GM21717 (cell line): ENCODE results near the gene ROR1.
"Not testable (repeated sequence)": the region's sequence is repeated elsewhere in the genome, so short reads cannot be mapped to it uniquely, and the experiment has no call there.

Source experiments
- ATAC-seq: cut with Tn5 transposase; IDR thresholded peaks from one replicate; pipeline ENCODE4 v1.9.1; 2021; ENCODE audit warnings: mild to moderate bottlenecking, moderate library complexity; ENCODE audit not compliant: unreplicated experiment

The ROR1 gene

GRCh38 chr1:64080941-64081562 is 307.2 kb downstream of the ROR1 start:
- ATAC-seq = no peak

GRCh38 chr1:64082459-64082858 is 308.6 kb downstream of the ROR1 start:
- no peak for ATAC-seq

DNA sequence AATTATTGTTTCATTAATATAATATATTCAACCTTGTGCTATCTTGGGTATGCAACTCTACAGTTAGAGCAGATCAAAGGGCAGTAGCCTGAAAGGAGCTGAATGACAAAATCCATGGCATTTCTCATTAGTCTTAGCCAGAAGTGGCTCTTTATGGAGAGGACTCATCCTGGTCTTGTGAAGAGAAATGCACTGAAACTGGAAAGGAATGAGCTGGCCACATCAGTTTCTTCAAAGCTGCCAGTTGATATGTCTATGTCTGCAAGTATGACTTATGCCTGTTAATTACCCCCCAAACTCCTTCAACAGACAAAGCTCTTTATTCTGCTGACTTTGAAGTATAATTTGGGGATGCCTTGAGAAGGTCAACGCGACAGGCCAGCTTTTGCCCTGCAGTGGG is 310.6 kb downstream of the ROR1 start:
- ATAC-seq = no peak

- no peak for ATAC-seq
These were observed 314.0 kb downstream of the ROR1 start for GRCh38 chr1:64087768-64088167.

DNA sequence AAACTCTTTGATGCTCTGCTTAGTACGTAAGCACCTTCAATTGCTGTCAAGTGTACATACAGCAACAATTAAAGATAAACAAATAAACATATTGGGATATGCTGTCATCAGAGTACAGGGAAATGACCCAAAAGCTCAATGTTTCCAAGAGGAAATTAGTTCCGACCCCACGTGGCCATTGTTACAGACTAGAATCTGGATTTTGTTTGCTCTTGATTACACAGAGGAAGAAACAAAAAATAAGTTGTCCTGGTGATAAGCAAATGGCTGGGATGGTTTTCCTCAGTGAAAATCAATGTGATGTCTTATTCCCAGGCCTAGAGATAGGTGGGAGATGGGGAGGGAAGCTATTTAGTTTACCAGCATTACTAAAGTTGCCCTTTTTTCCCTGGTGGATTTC is 316.6 kb downstream of the ROR1 start:
- ATAC-seq = no peak

- ATAC-seq = no peak
These were observed 319.1 kb downstream of the ROR1 start for GRCh38 chr1:64092851-64093371.

- no peak for ATAC-seq
These were observed 320.1 kb downstream of the ROR1 start for GRCh38 chr1:64093941-64094340.

DNA sequence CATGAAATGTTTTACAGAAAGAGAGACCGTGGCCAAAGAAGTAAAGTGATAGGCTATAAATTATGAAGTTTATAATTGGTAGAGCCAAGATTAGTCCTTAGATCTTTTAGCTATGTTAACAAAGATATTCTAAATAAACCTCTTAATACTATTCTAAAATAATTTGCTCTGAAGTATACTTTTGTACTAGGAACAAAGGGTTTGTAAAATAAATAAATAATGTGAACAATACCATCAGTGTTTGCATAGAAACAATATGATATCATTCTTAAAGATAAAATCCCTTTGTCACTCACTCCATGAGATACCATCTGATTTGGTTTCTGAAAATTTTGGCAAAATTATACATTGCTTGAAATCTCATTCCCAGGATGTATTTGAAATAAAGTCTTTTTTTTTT is 322.0 kb downstream of the ROR1 start:
- ATAC-seq = no peak

DNA sequence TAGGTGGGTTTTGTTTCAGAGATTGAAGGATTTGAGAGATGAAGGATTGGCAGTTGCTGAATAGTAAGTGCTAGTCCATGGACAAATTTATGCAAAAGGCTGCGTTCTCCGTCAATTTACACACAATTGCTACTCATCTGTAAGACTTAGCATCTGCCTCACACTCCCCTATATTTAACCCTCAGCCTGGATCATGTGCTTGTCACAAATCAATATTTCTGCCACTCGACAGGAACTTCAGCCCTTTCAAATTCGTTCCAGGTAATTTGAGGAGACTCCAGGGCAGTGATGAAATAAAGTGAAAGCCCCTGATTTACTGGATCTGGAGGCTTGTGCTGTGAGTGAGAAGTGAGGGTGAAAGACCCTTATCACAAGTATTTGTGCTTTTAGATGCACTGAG is 324.0 kb downstream of the ROR1 start:
- ATAC-seq = no peak

GRCh38 chr1:64098436-64098835 is 324.6 kb downstream of the ROR1 start:
- no peak for ATAC-seq

DNA sequence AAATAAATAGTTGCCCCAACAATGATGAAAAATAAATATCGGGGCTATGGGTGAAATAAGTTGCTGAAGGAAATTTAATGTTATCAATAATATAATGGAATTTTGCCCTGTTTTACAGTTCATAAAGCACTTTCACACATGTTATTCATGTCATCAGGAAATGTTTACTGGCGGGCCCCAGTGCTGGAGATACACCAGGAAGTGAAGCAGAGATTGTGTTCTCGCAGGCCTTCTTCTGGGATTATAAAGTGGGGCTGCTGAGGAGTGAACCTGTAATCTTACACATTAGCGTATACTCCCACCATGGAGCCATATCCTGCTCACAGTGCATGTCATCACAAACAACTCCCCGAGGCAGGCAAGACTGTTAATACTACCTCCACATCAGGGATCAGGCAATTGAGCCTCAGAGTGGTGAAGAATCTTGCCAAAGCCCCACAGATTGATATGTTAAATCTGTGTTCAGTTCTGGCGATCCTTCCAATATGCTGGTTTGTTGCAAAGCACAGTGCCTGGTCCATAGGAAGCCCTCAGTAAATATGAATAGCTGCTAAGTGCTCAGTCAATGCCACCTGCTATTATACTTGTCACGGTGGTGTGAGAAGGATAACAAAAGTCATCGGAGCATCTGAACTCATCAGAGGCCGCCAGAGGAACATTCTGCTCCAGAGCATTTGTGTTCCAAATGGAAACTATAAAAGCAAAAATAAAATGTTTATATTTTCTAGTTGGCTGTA is 325.2 kb downstream of the ROR1 start:
- ATAC-seq = no peak

DNA sequence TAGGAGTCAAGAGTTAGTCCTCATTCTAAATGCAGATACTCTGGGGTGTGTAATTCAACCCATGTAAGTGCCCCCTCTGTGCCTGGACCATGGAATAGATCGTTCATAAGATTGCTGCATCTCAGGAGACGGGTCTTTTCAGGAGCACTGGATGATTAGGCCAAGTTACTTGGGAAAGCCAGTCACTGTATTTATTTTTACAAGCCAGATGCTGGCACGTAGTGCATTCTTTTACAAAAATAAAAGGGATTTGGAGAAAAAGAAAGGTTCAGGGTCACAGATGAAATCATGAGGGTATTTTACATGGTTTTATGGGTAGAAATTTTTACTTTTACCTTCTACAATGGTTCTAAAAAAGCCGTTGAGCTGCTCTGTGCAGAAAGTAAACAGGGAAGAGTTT is 327.0 kb downstream of the ROR1 start:
- no peak for ATAC-seq

DNA sequence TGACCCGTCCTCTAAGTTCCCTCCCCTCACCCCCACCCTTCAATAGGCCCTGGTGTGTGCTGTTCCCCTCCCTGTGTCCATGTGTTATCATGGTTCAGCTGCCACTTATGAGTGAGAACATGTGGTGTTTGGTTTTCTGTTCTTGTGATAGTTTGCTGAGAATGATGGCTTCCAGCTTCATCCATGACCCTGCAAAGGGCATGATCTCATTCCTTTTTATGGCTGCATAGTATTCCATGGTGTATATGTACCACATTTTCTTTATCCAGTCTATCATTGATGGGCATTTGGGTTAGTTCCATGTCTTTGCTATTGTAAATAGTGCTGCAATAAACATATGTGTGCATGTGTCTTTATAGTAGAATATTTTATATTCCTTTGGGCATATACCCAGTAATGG is 330.8 kb downstream of the ROR1 start:
- not testable (repeated sequence) for ATAC-seq

- no peak for ATAC-seq
These were observed 333.3 kb downstream of the ROR1 start for GRCh38 chr1:64107118-64107519.

DNA sequence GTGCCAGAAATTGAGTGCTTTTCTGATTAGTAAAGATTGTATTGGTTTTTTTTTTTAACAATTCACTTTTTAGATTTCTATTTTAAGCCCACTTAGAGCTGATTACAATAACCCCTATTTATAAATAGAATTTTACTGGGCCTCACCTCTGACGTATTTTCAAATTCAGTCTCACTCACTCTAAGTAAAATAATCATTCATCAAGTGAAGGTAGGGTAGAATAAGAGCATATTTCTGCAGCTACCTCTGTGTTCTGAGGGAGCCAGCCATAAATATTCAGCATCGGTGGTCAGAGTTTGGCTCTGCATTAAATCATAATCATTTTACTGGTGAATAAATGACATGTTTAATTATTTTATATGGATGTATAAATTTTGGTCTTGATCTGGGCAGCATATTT is 333.8 kb downstream of the ROR1 start:
- ATAC-seq = no peak

DNA sequence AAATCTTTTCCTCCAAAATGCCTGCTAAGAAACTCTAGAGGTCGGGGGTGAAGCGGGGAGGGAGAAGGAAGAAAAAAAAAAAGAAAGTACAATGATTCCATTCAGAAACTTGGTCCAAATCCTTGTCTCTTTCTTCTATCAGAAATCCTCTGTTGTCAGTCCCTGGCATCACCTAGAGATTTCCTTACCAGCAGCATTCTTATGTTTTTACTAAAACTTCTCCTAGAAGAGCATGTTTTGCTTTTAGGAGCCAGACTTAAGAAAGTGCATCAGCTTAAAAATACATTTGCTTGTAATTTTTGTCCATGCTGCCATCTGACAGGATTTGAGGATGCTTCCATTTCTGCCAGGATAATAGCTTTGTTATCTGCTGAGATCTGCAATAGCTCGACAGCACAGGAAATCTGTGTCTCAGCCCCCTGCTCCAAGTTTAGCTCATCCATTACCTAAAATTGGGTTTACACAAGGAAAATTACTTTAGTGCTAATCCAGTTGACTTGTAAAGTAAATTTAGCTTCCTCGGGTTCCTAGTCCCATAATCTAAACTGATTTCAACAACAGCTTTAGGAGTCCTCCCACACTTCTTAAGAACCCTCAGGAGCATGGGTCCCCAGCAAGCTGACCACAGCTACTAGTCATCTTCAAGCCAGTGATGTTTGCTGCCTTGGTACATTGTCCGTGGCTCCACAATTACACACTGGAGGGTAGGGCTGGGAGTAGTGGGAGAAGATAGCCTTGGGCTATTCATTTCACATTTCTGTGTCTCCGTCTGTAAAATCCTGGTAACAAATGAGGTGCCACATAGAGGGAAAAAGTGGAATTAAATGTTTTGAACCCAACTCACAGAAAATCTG is 337.3 kb downstream of the ROR1 start:
- no peak for ATAC-seq

- ATAC-seq = no peak
These were observed 338.0 kb downstream of the ROR1 start for GRCh38 chr1:64111787-64112186.

DNA sequence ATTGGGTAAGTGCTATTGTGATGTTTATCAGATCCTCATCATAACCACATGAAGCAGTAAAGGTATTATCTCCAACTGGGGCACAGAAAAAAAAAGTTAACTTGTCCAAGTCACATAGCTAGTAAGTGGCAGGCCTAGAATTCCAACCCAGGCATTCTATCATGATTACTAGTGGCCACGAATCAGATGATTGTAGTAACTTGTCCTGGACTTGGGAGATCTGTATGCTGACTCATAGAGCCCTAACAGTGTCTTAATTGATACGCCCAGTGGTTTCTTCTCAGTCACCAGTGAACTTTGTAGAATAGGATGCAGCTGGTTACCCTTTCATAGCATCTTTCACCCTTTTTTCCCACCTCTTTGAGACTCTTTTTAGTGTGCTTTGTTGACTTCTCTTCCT is 338.5 kb downstream of the ROR1 start:
- ATAC-seq = no peak

DNA sequence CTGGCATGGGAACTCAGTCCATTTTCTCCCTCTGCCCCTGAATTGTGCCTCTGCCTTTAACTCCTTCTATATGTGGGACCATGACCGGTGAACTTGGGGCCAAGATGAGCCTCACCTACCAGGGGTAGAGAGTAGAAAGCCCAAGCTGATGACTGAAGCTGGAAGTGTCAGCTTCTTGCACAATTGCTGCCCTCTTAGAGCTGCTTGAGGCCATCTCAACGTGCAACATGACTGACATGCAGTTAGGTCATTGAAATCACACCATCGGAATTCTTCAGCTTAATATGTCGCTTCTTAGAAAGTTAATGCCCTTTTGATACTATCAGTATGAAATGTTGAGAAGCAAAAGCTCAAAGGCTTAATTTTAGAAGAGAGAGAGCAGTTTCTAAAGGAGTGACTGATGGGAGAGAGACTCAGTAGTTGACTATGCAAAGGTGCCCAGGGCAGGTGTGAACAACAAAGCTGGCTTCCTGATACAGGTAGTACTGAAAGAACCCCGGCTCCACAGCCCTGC is 340.3 kb downstream of the ROR1 start:
- no peak for ATAC-seq

DNA sequence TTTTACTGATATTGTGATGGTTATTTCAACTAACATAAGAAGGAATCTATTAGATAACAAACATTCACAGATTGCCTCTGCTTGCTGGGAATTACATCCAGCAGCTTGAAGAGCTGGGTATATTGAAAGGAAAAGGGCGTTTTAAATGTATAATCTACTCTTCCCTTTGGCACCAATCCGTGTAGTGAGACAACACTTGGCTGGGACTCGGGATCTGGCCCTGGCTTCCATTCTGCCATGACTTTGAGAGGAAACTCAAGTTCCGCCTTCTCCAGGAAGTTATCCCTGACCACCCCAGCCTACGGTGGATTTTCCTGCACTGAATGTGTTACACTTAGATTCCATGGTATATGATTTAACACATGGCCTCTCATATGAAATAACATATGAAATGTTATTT is 342.7 kb downstream of the ROR1 start:
- ATAC-seq = no peak

GRCh38 chr1:64117492-64117891 is 343.7 kb downstream of the ROR1 start:
- ATAC-seq = no peak
